NCI-H748 treated with DMSO at 0.1 percent for 48 hours (cell line): ENCODE measurements around the gene LIMK1.
"Not testable (repeated sequence)": the region's sequence is repeated elsewhere in the genome, so short reads cannot be mapped to it uniquely, and the experiment has no call there.

Source experiments
- DNase-seq: peaks from one replicate; lab custom pipeline; 2025; lab: John Stamatoyannopoulos, UW

The LIMK1 gene

GRCh38 chr7:74084722-74085578, 1.3 kb downstream of the LIMK1 start:
- no peak for DNase-seq

GRCh38 chr7:74087791-74088453, 4.3 kb downstream of the LIMK1 start:
- DNase-seq: no peak

DNA sequence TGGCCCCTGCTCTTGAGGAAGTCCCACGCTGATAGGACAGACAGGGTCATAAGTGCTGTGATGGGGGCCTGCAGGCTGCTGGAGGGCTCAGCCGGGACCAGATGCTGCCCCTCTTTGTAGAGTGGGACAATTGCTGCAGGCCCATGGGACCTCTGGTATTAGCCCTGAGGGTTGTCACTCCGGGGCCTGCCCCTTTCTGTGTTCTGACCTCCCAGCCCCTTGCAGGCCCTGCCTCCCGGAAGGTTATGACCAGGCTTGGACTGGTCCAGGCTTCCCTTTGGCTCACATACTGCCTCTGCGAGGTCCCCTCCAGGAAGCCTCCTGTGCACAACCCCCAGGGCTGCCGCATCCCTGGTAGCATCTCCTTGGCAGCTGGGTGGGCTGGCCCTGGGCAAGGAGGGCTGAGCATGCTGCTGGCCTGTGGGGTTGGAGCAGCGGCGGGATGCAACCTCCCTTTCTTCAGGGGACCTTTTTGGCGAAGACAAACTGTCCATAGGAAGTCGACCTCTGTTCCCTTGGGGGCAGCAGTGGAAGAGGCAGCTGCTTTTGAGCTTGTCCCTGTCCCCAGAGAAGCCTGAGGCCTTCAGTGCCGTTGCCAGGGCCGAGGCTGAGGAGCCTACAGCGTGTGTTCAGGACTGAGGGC, 8.8 kb downstream of the LIMK1 start:
- DNase-seq: no peak

DNA sequence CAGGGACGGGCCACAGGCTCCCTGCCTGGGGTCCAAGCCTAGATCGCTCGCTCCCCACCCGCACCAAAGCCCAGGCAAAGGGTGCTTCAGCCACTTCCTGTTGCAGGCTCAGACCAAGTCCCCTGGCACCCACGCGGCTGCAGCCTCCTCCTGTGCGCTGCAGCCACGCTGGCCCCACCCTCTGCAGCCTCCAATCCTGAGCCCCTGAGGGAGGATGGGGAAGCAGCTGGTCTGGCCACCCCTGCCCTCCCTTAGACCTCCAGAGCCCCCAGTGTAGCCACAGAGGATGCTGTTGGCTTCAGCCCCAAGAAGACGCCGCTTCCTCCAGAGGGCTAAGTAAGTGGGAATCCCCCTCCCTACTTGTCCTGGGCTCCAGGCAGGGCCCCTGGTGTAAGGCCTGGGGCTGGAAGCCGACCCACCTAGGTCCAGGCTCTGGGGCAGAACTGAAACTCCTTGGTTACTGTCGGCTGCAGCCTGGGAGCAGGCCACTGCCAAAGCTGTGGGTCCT, 9.4 kb downstream of the LIMK1 start:
- DNase-seq: no peak

DNA sequence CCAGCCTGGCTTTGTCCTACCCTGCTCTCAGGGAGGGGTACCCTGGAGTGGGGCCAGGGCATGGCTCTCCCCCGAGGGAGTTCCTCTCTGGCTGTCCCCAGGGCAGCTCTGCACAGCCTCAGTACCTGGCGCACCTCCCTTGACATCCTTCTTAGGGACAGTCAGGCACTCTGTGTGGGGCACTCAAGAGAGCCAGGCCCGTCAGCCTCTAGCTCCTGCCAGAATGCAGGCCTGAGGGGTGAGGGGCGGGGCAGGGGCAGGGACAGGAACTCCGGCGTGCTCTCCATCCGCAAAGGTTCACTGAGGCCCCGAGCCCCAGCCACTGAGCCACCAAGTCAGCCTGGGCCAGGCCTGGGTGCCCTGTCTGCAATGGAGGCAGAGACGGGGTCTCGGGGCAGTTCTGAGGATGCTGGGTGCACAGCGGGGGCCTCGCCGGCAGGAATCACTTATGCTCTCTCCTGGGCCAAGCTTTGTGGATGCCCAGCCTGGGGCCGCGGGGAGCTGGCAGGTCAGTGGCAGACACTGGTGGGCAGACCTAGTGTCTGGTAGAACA, 10.1 kb downstream of the LIMK1 start:
- DNase-seq: no peak

- no peak for DNase-seq
These were observed 10.9 kb downstream of the LIMK1 start for GRCh38 chr7:74094224-74095101.

DNA sequence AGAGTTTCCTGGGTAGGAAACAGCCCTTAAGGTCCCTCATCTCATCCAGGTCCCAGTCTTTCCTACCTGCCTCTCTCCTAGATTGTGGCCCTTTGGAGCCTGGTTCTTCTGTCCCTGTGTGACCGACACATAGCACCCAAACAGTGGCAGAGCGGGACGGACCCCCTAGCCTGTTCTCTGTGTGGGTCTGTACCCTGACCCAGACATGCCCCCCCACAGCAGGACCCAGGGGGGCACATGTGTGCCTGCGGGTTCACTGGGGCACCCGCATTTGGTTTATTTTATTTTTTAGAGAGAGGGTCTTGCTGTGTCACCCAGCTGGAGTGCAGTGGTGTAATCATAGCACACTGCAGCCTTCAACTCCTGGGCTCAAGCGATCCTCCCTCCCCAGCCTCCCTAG, 11.5 kb downstream of the LIMK1 start:
- no peak for DNase-seq

DNA sequence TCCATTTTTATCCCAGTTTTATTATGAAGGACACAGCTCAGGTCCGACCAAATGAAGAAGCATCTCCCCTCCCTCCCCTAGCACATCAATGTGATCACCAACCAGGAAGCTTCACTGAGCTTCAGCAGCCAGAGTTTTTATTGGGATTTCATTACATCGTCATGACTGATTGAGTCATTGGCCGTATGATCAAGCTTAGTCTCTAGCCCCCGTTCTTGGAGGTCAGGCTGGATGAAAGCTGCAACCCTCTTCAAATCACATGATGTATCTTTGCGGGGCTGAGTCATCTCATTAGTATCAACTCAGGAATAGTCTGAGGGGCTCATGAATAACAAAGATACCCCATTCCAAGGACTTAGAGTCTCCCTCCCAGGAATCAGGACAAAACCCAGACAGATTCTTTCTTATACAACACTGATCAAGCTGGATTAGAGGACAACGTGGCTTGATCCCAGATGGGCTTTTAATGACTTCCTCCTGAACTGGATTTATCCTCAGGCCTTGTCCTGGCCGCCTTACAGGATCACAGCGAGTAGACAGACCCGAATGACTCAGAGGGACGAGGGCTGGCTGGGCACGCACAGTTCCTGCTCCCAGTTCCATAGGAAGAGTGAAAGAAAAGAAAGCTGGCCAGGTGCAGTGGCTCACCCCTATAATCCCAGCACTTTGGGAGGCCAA, 14.5 kb downstream of the LIMK1 start:
- no peak for DNase-seq

GRCh38 chr7:74099031-74099430, 15.4 kb downstream of the LIMK1 start:
- no peak for DNase-seq

GRCh38 chr7:74101061-74101681, 17.6 kb downstream of the LIMK1 start:
- DNase-seq: no peak

DNA sequence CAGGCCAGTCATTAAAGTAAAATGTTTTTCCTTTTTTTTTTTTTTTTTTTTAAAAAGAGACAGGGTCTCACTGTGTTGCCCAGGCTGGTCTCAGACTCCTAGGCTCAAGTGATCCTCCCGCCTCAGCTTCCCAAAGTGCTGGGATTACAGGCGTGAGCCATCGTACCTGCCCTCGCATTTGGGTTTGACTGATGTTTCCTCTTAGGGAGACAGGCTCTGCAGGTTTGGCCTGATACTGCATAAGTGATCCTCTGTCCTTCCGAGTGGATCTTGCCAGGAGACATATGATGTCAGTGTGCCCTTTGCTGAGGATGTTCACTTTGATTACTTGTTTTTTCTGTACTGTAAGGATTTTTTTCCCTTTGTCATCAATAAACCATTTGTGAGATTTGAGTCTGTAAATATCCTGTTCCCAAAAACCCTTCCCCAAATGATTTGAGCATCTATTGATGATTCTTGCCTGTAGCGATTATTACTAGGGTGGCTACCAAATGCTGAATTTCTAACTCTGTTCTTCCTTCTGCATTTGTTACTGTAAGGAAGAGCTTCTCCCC, 19.7 kb downstream of the LIMK1 start:
- DNase-seq: no peak

DNA sequence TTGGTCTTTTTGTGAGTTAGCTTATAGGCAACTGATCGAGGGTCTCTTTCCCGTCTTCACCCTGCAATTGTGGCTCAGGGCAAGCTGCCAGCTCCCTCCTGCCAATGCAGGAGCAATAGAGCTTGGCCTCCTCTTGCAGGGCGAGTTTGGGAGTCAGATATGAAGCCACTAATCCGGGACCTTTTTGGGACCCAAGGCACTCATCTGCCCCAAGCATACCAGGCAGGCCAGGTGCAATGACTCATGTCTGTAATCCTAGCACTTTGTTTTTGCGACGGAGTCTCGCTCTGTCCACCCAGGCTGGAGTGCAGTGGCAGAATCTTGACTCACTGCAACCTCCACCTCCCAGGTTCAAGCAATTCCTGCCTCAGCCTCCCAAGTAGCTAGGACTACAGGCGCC, 21.1 kb downstream of the LIMK1 start:
- no peak for DNase-seq

- no peak for DNase-seq
These were observed 22.4 kb downstream of the LIMK1 start for GRCh38 chr7:74105992-74106391.

GRCh38 chr7:74106846-74107245, 23.2 kb downstream of the LIMK1 start:
- DNase-seq: no peak

DNA sequence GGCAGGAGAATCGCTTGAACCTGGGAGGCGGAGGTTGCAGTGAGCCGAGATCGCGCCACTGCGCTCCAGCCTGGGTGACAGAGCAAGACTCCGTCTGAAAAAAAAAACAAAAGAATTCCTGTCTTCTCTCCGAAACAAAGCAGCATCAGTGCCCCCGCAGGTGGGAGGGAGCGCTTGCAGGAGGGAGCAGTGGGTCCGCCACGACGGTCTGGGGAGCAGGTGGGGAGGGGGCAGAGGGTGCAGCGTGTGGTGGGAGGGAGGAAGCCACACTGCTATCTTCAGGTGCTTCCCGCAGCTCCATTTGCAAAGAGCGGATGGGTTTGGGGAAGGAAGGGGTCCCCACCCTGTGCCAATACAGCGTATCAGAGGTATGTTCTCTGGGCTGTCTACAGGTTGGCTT, 31.7 kb downstream of the LIMK1 start:
- DNase-seq: no peak

DNA sequence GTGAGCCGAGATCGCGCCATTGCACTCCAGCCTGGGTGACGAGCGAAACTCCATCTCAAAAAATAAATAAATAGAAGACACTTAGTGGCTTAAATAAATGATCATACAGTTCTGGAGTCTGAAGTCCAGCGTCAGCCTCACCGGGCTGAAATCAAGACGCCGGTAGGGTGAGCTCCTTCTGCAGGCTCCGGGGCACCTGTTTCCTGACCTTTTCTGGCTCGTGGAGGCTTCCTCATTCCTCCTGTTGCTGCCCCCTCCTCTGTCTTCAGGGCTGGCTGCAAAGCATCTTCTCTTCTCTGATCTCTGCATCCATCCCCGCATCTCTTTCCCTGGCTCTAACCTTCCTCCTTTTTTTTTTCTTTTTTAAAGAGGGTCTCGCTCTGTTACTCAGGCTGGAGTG, 32.8 kb downstream of the LIMK1 start:
- no peak for DNase-seq

GRCh38 chr7:74119831-74120230, 36.2 kb downstream of the LIMK1 start:
- DNase-seq: no peak

GRCh38 chr7:74121401-74122249, 38.0 kb downstream of the LIMK1 start:
- DNase-seq: no peak

- not testable (repeated sequence) for DNase-seq
These were observed 40.3 kb downstream of the LIMK1 start for GRCh38 chr7:74123892-74124291.
